ENCODE measurements around the gene TMEM270.

GRCh38 chr7:73905360-73905759 is 44.4 kb downstream of the TMEM270 start:
- TF ChIP-seq CTCF (IDR thresholded peaks at IDR 0.05), result no peak
- TF ChIP-seq EZH2 (IDR thresholded peaks at IDR 0.05), result no peak
- TF ChIP-seq EZH2phosphoT487 (IDR thresholded peaks at IDR 0.05), result no peak

Data from neural progenitor cell (in vitro differentiated cells).